Keratinocyte (primary cell): Measurements from ENCODE around the gene PGA3.
"Not testable (repeated sequence)": the region's sequence is repeated elsewhere in the genome, so short reads cannot be mapped to it uniquely, and the experiment has no call there.

Experiments
- CTCF ChIP-seq, 3 experiments: IDR thresholded peaks in 1 of 3; conservative IDR thresholded peaks in 1 of 3; optimal IDR thresholded peaks in 1 of 3; 2 replicates in 2 of 3; 3 replicates in 1 of 3; pipeline versions ENCODE3 to v1.5.1; 2011; ENCODE audit warnings: low read length in 3 of 3, mild to moderate bottlenecking in 3 of 3, moderate library complexity in 2 of 3, control low read depth in 1 of 3, inconsistent platforms in 1 of 3; ENCODE audit not compliant: insufficient read depth in 2 of 3; ENCODE audit errors: extremely low read depth in 1 of 3
- EZH2 ChIP-seq: IDR thresholded peaks from one replicate; pipeline ENCODE4 v1.6.1; 2012; ENCODE audit warnings: inconsistent platforms, mild to moderate bottlenecking, low read length, moderate library complexity

GRCh38 chr11:61232548-61233145, 29.3 kb downstream of the PGA3 start:
- TF ChIP-seq CTCF (optimal IDR thresholded peaks at IDR 0.05 in 1 of 3, IDR thresholded peaks at IDR 0.05 in 1 of 3, conservative IDR thresholded peaks at IDR 0.05 in 1 of 3; ENCODE audit: extremely low read depth in 1 of 3, insufficient read depth in 2 of 3, low read length in 3 of 3); EZH2: not testable (repeated sequence)
